HG02885 (cell line): Measurements from ENCODE around the gene KCNH2.
"Not testable (repeated sequence)": the region's sequence is repeated elsewhere in the genome, so short reads cannot be mapped to it uniquely, and the experiment has no call there.

Experiments
- ATAC-seq: cut with Tn5 transposase; IDR thresholded peaks from one replicate; pipeline ENCODE4 v1.9.1; 2021; ENCODE audit warnings: mild to moderate bottlenecking; ENCODE audit not compliant: unreplicated experiment, poor library complexity

KCNH2 gene

DNA sequence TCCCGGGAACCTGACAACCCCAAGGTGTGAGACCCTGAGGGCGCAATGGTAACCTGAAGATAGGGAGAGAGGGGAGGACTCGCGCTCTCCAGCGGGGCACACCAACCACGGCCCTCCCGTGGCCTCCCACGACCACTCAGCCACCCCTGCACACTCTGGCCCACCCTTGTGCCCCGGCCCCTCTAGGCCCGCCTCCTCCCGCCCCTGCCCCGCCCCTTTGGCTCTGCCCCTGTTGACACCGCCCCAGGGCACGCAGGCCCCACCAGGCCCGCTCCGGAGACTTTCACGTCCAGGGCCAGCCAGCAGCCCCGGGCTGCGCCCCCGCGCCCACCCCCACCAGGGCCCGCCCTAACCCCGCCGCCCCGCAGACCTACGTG lies 35.2 kb upstream of the KCNH2 start:
- no peak for ATAC-seq

GRCh38 chr7:151012911-151013347 lies 34.8 kb upstream of the KCNH2 start:
- ATAC-seq, result no peak

- no peak for ATAC-seq
Observed at GRCh38 chr7:151012031-151012692, 34.0 kb upstream of the KCNH2 start.

GRCh38 chr7:151011616-151012015 lies 33.5 kb upstream of the KCNH2 start:
- not testable (repeated sequence) for ATAC-seq

GRCh38 chr7:151011097-151011409 lies 32.9 kb upstream of the KCNH2 start:
- ATAC-seq, result no peak

DNA sequence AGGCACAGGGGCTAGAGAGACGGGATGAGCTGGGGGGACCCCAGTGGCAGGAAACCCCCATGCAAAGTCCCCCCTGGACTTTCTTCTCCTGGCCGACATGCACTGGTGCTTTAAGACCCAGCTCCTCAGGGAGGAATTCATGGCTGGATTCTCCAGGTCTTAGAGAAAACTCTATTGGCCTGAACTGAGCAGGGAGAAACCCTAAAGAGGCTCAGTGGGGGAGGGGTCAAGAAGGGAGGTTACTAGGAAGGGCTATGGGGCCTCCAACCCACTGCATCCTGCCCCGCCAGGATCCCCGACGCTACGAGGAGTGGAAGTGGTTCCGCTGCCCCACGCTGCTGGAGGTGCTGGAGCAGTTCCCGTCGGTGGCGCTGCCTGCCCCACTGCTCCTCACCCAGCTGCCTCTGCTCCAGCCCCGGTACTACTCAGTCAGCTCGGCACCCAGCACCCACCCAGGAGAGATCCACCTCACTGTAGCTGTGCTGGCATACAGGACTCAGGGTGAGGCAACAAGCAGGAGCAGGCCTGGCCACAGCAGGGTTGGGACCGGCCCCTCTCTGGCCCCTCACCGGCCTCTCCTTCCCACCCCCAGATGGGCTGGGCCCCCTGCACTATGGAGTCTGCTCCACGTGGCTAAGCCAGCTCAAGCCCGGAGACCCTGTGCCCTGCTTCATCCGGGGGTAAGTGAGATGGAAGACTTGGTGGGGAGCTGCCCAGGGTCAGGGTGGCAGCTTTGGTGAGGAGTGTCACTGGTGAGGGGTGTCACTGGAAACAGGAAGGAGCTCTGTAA lies 32.4 kb upstream of the KCNH2 start:
- no peak for ATAC-seq

GRCh38 chr7:151010037-151010306 lies 31.9 kb upstream of the KCNH2 start:
- ATAC-seq, result no peak

- no peak for ATAC-seq
Observed at GRCh38 chr7:151009327-151010036, 31.4 kb upstream of the KCNH2 start.

- peak; percentile 79 for ATAC-seq
Observed at GRCh38 chr7:151008511-151009323, 30.6 kb upstream of the KCNH2 start.

- no peak for ATAC-seq
Observed at GRCh38 chr7:151008143-151008510, 30.0 kb upstream of the KCNH2 start.

- no peak for ATAC-seq
Observed at GRCh38 chr7:151007469-151007898, 29.4 kb upstream of the KCNH2 start.

DNA sequence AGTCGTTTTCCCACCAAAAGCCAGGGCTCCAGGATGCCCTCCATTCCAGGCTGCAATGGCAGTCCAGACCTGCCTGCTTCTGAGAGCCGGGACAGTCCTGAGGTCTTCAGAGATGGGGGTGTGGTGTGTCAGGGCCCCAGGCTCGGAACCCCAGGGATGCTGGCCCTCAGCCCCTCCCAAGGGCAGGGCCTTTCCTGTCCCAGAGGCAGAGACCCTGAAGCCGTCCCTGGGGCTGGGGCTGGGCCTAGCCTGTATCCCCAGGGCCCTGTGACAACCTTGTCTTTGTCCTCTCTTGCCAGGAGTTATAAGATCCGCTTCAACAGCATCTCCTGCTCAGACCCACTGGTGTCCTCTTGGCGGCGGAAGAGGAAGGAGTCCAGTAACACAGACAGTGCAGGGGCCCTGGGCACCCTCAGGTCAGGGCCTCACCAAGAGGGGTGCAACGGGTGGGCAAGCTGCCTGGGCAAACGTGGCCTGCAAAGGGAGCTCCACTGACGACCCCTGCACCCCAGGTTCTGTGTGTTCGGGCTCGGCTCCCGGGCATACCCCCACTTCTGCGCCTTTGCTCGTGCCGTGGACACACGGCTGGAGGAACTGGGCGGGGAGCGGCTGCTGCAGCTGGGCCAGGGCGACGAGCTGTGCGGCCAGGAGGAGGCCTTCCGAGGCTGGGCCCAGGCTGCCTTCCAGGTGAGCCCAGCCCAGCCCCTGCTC lies 28.6 kb upstream of the KCNH2 start:
- no peak for ATAC-seq

DNA sequence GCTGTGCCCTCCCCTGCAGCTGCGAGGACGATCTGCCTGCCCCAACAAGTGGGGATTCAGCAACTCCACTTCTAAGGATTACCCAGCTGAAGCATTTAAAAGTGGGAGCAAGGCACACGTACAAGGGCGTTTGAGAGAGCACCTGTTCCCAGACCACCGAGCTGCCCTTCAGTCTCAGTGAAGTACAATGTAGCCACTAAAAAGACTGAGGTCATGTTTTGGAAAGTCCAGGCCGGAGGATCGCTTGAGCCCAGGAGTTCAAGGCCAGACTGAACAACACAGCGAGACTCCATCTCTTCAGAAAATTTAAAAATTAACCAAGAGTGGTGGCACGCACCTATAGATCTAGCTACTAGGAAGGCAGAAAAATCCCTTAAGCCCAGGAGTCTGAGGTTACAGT lies 27.4 kb upstream of the KCNH2 start:
- ATAC-seq, result no peak

DNA sequence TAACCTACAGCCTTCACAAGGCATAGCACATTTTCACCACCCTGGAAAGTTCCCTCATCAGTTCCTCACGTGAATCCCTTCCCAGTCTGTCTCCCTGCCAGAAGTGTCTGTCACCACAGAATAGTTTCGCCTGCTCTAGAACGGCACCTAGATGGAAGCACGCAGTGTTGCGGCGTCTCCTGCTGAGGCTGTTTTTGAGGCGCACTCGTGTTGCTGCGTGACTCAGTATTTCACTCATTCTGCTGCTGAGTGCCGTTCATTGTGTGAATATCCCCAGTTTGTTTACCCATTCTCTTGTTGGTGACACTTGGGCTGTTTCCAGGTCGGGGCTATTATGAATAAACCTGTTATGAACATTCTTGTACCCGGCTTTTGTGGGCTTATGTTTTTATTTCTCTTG lies 25.5 kb upstream of the KCNH2 start:
- ATAC-seq, result no peak

- no peak for ATAC-seq
Observed at GRCh38 chr7:151001546-151001945, 23.4 kb upstream of the KCNH2 start.

- ATAC-seq, result no peak
Observed at GRCh38 chr7:151000897-151001495, 22.9 kb upstream of the KCNH2 start.

DNA sequence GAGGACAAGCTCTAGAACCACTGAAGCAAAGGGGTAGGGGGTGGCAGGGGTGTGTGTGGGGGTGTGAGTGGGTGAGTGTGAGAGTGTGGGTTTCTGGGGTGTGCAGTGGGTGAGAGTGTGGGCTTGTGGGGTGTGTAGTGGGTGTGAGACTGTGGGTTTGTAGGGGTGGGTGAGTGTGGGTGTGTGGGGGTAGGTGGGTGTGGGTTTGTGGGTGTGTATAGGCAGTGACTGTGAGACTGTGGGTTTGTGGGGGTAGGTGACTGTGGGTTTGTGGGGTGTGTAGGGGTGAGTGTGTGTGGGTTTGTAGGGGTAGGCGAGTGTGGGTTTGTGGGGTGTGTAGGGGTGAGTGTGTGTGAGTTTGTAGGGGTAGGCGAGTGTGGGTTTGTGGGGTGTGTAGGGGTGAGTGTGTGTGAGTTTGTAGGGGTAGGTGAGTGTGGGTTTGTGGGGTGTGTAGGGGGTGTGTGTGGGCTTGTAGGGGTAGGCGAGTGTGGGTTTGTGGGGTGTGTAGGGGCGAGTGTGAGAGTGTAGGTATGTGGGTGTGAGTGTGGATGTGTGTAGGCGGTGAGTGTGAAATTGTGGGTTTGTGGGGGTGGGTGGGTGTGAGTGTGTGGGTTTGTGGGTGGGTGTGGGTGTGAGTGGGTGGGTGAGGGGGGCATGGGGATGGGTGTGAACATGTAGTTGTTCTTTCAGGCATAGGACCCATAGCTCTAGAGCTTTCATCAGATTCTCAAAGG lies 21.5 kb upstream of the KCNH2 start:
- ATAC-seq, result no peak

DNA sequence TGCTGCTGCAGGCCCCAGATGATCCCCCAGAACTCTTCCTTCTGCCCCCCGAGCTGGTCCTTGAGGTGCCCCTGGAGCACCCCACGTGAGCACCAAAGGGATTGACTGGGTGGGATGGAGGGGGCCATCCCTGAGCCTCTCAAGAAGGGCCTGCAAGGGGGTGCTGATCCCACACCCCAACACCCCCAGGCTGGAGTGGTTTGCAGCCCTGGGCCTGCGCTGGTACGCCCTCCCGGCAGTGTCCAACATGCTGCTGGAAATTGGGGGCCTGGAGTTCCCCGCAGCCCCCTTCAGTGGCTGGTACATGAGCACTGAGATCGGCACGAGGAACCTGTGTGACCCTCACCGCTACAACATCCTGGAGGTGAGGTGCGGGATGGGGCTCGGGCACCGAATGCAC lies 20.9 kb upstream of the KCNH2 start:
- ATAC-seq, result no peak

DNA sequence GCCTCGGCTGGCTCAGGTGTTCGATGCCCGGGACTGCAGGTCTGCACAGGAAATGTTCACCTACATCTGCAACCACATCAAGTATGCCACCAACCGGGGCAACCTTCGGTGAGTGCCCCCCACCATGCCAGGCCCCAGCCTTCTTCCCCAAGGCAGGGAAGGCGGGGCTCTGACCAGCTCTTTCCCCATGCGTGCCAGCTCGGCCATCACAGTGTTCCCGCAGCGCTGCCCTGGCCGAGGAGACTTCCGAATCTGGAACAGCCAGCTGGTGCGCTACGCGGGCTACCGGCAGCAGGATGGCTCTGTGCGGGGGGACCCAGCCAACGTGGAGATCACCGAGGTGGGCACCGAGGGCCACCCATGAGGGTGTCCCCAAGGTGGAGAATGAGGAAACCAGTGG lies 20.2 kb upstream of the KCNH2 start:
- ATAC-seq, result no peak
